Mesothelial cell of epicardium (in vitro differentiated cells): ENCODE measurements around the gene MOSPD2. TPM values are rescaled to one million over a fixed set of nuclear protein-coding genes. Genes with fewer than 3 reads are reported as not detected.

Experiments
- DNase-seq, 2 experiments: peaks; one replicate each; pipeline ENCODE4 v3.0.0; 2021; ENCODE audit warnings: low spot score in 2 of 2; ENCODE audit not compliant: unreplicated experiment in 2 of 2
- H3K27ac Mint-ChIP-seq: 2 replicates; pipeline ENCODE4 v1.8.0; 2021; ENCODE audit warnings: mixed read lengths
- H3K27me3 Mint-ChIP-seq: 2 replicates; pipeline ENCODE4 v1.8.0; 2021; ENCODE audit warnings: low read depth, mixed read lengths
- H3K36me3 Mint-ChIP-seq: 2 replicates; pipeline ENCODE4 v1.8.0; 2021; ENCODE audit warnings: mixed read lengths
- H3K4me1 Mint-ChIP-seq: 2 replicates; pipeline ENCODE4 v1.8.0; 2021; ENCODE audit warnings: mixed read lengths
- H3K4me3 Mint-ChIP-seq: 2 replicates; pipeline ENCODE4 v1.8.0; 2021; ENCODE audit warnings: mild to moderate bottlenecking, moderate library complexity, mixed read lengths
- H3K9me3 Mint-ChIP-seq: 2 replicates; pipeline ENCODE4 v1.8.0; 2021; ENCODE audit warnings: mixed read lengths
- CTCF ChIP-seq: fragments of 200-600 bp; sonication (generic); IDR thresholded peaks from one replicate; pipeline ENCODE4 v1.5.0; 2021; ENCODE audit warnings: antibody characterized with exemption; ENCODE audit not compliant: unreplicated experiment
- total RNA-seq: library from RNA; stranded (reverse); gene quantifications from 3 replicates; pipeline ENCODE4 v1.2.1, GENCODE V29; 2021

MOSPD2 gene
- total RNA-seq, 1 donor from 2014 or later = 11.8 TPM

GRCh38 chrX:14886252-14886651, 13.0 kb downstream of the MOSPD2 start:
- TF ChIP-seq CTCF = no peak
- H3K27me3 Mint-ChIP-seq = no peaks in the 10 kb centered on the region
- DNase-seq = no peak
- no peak overlapping the region for H3K4me3 Mint-ChIP-seq
- H3K36me3 Mint-ChIP-seq = peaks cover 6% of the 10 kb centered on the region
- peaks cover 43% of the 10 kb centered on the region for H3K9me3 Mint-ChIP-seq
- H3K27ac Mint-ChIP-seq = no peak overlapping the region
- H3K4me1 Mint-ChIP-seq = no peaks in the 10 kb centered on the region

GRCh38 chrX:14896273-14896672, 23.1 kb downstream of the MOSPD2 start:
- Mint-ChIP-seq H3K4me1 (no peaks in the 10 kb centered on the region), H3K4me3 (no peak overlapping the region), H3K27me3 (no peaks in the 10 kb centered on the region), H3K36me3 (peaks cover 14% of the 10 kb centered on the region), H3K27ac (no peak overlapping the region), H3K9me3 (peaks cover 20% of the 10 kb centered on the region)
- no peak for TF ChIP-seq CTCF
- DNase-seq = no peak

GRCh38 chrX:14897042-14897441, 23.8 kb downstream of the MOSPD2 start:
- DNase-seq = no peak
- Mint-ChIP-seq H3K36me3 (peaks cover 14% of the 10 kb centered on the region), H3K4me3 (no peak overlapping the region), H3K27ac (no peak overlapping the region), H3K27me3 (no peaks in the 10 kb centered on the region), H3K9me3 (peaks cover 18% of the 10 kb centered on the region), H3K4me1 (no peaks in the 10 kb centered on the region)
- no peak for TF ChIP-seq CTCF

GRCh38 chrX:14899607-14900006, 26.4 kb downstream of the MOSPD2 start:
- Mint-ChIP-seq H3K4me3 (no peak overlapping the region), H3K4me1 (no peaks in the 10 kb centered on the region), H3K36me3 (peaks cover 22% of the 10 kb centered on the region), H3K9me3 (peaks cover 23% of the 10 kb centered on the region), H3K27me3 (no peaks in the 10 kb centered on the region), H3K27ac (no peak overlapping the region)
- no peak for DNase-seq
- TF ChIP-seq CTCF = no peak

GRCh38 chrX:14902537-14902936, 29.3 kb downstream of the MOSPD2 start:
- no peak for TF ChIP-seq CTCF
- Mint-ChIP-seq H3K27ac (no peak overlapping the region), H3K36me3 (peaks cover 25% of the 10 kb centered on the region), H3K4me3 (no peak overlapping the region), H3K4me1 (no peaks in the 10 kb centered on the region), H3K9me3 (peaks cover 32% of the 10 kb centered on the region), H3K27me3 (no peaks in the 10 kb centered on the region)
- DNase-seq = no peak

- no peak for DNase-seq
- Mint-ChIP-seq H3K27ac (no peak overlapping the region), H3K36me3 (peaks cover 29% of the 10 kb centered on the region), H3K9me3 (peaks cover 38% of the 10 kb centered on the region), H3K4me1 (no peaks in the 10 kb centered on the region), H3K4me3 (no peak overlapping the region), H3K27me3 (no peaks in the 10 kb centered on the region)
- TF ChIP-seq CTCF = no peak
These were observed 30.7 kb downstream of the MOSPD2 start for GRCh38 chrX:14903891-14904290.
